ENCODE measurements around the gene ISCA2.

The ISCA2 gene

DNA sequence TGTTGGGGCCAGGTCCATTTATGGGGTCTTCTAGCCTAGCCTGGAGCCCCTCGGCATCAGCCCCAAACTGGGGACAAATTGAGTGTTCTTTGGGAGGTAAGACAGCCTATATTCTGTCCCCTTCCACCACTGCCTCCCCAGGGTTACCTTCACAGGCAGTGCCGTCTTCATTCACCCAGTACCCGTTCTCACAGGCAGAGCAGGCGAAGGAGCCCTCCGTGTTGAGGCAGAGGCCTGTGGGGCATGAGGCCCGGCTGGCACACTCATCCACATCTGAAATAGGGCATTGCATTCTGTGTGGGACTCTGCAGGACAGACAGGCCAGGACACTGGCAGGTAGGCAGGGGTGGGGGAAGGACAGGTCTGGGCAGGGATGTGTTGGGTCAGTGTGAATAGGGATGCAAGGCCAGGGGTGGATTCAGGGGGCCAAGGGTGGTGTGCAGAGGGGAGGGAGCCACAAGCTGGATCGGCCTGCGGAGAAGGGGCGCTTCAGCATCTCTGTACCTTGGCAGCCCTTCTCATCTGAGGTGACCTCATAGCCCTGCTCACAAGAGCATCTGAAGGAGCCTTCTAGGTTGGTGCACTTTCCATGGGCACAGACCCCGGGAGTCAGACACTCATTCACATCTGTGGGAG lies 16.1 kb downstream of the ISCA2 start:
- no peak for DNase-seq

DNA sequence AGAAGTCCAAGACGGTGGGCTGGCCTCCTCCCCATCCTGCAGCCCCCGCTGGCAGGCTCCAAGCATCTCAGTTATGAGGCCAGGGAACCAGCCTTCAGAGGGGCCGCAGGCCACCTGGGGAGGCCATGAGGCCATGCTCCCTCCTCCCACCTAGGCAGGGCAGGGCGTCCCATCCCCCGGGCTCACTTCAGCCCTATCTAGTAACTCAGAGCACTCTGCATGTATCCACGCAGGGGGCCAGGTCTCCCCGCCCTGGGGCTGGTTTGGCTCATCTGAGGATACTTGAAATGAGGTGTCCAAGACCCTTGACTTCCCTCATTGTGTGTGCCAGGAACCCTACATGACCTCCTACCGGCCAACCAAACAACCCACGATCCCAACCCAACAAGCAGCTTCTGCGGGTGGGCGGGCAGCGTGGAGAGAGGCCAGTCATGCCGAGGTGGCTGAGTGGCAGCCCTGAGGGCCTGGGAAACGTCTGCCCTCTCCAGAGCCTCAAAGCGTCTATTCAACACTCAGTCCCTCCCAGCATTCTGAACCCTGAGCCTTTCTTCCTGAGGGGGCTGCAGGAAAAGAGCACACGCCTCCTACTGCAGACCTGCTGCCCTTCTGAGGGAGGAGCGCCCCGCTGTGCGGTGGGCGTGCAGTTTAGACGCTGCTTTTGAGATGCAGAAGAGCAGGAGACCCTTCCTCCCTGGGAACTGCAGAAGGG lies 16.8 kb downstream of the ISCA2 start:
- DNase-seq, result no peak

DNA sequence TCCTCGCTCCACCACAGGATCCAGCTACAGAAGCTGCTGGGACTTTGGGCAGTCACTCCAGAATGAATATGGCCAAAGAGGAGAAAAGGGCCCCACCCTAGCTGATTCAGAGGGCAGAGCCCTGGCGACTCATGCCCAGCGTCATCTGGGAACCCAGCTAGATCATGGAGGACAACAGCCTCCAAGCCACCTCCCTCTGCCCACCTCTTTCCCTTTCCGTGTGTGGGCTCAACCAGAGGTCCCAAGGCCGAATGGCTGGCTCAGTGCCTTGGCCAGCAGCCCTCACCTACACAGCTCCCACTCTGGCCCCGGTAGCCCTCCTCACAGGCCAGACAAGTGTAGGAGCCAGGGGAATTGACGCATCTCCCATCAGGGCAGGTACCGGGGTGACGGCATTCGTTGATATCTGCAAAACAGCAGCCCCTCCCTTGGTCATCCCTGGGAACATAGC lies 17.4 kb downstream of the ISCA2 start:
- no peak for DNase-seq

DNA sequence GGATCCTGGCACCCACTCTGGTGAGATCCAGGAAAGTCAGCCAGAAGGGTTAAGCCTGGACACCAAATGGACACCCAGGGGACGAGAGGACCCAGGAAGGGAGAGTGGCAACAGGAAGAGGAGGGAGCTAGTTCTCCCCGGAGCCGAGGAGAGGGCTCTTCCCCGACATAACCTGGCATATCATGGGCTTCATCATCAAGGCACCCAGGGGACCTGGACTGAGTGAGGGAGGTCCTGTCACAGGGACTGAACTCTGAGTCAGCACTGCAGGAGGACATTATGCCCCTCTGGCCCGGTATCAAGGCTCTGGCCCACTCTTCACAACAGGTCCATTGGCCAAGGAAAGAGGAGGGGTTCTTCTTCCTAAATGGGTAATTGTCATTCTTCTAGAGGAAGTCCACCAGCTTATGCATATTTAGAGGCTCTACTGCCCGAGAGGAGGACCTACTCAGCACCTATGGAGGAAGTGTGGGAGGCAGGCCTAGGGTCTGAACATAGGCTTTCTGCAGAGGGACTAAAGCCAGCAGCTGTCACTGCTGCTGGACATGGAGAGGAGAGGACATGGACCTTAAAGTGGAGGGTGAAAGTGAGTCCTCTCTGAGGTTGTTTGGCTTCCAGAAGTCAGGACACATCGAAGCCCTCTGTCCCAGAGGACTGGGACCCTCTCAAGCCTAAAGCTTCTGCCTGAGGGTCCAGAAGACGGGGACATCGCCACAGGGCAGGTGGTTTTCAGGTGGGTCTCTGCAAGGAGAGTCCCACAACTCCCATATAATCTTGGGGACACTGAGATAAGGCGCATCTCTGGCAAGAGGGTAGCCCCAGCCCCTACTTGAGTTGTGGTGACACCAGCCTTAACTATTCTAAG lies 18.6 kb downstream of the ISCA2 start:
- no peak for DNase-seq

DNA sequence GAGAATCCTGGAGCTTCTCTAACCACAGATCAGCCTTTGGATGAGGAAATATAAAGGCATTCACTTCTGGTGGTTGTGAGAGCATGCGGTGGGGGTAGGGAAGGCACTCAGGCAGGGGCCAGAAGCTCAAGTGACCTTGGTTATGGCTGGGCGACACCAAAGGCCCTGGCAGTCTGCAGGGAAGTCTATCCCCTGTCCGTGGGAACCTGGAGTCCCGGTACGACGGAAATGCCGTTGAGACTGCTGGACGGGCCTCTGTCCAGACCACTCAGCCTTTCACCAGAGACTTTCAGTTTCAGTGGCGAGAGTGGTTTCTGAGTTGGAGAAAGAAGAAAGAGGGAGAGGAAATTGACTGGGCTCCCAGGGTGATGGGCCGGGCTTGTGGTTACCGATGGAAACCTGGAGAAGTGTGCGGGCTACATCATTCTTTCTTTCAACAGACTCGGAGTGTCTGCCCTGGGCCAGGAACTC lies 20.9 kb downstream of the ISCA2 start:
- DNase-seq, result no peak

DNA sequence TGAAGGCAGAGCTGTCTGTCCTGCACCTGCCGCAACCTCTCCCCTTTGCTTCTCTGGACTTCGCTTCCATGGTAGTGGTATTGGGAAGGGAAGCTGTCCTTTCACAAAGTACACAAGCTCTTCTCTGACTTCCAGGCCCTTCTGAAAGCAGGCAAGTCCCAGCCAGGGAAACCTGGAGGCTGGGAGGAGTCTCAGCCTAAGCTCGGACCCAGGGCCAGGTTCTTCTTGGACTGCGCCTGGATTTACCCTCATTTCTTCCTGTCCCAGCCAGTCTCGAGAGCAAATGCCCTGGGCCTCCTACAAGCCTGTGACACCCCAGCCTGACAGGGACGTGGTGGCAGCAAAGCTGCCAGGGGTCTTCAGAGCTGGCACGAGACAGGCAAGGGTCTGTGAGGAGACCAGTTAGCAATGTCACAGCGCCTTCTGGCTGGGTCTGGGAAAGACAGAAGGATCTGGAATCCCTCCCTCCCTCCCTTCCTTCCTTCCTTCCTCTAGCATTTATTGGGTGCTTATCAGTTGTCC lies 22.4 kb downstream of the ISCA2 start:
- DNase-seq, result no peak

DNA sequence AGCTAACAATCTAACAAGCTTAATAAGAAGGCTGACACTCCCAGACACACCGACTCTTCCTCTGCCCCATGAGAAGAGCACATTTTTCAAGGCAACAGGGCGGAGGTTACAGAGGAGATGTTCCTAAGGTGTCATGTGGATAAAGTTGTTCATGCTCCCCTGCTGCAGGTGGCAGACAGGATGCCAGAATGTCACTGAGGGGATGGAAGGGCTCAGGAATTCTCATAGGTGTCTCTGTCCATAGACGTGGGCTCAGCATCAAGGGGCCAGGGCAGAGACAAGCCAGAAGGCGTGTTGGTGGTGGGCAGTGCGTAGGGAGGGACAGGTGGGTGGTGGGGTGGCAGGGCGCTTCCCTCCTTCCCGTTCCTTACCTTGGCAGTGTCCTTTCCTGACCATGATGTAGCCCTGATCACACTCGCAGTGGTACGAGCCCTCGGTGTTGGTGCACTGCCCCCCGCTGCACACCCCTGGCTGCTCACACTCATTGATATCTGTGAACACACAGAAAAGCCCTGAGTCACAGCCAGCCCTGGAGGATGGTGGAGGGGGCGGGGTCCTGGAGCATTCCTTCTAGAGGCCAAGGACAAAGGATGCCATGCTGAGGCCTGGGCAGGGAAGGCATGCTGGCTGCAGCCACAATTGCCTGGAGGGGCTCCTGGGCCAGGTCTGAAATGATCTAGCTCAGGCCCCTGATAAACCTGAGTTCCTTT lies 23.0 kb downstream of the ISCA2 start:
- no peak for DNase-seq

DNA sequence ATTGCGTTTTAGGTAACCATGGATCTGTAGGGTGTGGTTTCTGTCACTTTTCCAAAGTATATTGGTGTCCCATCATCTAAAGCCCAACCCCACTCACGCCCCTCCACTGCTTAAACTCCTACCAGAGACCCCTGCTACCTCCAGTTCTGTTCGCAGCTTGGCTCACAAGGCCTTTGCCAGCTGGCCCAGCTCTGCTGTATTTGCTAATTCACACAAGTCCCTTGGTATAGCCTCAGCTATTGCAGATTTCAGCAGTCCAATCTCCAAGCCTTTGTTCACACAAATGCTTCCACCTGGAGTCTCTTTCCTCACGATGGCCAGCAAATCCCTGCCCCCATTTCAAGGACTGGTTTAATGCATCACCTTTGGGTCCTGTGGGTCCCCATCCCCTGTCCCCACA lies 24.2 kb downstream of the ISCA2 start:
- DNase-seq, result no peak

DNA sequence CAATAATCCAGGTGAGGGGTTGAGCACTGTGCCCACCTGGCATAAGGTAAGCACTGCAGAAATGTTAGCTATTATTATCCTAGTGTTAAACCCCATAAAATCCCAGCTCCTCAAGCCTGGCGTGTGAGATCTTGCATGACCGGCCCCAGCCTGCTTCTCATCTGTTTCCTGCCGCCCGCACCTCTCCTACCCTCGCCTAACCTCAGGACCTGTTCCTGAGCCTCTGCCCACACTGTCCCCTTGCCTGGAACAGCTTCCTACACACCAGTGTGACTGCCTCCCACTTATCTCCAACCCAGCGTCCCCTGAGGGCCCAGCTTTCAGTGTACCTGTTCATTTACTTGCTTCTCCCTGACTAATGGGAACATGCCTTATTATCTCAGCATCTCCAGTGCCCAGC lies 24.7 kb downstream of the ISCA2 start:
- DNase-seq, result no peak

DNA sequence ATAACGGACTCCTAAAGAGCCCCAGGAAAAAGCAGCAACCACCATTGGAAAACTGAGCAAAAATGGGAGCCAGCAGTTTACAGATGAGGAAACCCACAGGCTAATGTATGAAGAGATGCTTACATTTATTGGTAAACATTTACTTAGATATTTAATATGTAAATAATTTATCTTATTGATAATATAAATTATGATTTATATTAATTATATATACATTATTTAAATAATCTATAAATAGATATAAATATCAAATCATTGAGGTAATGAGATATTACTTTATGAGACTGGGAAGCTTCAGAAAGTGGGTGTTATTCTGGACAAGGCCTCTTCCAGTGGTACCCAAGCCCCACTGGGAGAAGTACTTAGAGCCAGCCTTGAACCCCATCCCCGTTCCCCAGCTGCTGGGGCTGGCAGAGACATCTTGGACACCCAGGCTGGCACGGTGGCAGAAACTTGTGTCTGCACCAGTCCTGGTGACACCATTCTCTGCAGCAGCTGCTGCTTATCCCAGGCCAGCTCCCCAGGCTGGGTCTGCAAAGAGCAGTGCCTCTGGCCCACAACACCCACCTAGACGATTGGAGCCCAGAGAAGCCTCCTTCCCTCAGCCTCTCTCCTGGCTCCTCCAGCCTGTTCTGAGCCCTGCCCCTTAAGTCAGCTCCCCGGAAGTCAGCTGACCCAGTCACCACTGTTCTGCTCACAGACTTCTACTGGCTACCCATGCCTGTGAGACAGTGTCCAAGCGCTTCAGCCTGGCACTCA lies 25.9 kb downstream of the ISCA2 start:
- DNase-seq, result no peak

DNA sequence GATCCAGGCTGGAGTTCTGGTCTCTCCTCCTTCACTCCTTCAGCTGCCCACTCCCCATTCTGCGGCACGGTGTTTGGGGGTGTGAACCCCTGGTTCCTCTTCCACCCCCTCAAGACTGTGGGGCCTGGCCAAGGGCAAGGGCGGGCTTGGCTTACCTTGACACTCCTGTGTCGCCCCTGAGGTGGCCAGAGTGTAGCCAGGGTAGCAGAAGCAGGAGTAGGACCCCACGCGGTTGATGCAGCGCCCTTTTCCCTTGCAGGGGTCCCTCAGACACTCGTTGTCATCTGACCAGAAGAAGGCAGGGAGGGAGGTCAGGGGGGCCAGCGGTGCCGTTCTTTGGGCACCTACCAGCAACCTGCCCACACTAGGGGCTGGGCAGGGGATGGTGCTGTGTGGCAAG lies 28.2 kb downstream of the ISCA2 start:
- no peak for DNase-seq

DNA sequence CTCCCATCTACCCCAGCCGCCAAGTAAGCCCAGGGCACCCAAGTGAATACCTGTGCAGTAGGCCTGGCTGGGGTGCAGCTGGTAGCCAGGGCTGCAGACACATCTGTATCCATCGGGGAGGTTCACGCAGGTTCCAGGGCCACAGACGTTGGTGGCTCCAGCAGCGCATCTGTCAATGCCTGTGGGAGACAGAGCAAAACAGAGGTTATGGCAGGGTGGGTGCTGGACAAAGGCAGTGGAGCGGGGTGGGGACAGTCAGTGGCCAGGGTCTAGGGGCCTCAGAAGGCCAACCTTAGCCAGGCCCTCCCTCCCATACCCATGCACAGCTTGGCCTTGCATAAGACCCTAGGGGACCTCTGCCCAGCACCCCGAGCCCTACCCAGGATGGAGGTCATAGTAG lies 29.2 kb downstream of the ISCA2 start:
- no peak for DNase-seq

DNA sequence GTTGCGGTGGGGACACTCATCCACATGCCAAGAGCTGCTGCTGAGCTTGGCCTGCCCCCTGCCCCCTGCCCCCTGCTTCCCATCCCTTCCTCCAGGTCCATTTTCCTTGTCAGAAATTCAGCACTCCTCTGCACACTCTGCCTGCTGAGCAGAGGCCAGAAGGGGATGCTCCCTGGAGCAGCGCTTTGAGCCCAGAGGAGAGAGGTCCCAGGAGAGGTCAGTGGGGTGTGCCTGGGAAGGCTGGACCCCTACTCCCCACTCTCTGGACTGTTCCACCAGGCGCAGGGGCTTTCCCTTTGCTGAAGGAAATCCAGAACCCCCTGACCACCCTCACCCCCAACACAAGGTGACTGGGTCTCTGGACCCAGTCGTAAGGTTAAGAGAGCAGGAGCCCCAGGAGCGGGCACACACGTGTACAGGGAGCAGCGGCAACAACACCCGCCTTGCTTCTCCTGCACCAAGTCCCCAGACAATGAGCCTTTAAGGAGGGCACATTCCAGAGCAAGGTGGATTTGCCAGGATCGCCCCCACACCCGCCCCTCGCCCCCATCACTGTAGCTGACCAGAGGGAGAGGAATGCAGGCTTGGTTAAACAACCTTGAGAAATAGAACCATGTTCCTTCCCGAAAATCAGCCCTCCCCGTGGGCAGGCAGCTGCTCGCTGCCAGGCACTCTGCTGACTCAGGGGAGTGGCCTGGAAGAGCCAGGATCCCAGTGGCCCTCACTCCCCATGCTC lies 30.7 kb downstream of the ISCA2 start:
- DNase-seq, result no peak

DNA sequence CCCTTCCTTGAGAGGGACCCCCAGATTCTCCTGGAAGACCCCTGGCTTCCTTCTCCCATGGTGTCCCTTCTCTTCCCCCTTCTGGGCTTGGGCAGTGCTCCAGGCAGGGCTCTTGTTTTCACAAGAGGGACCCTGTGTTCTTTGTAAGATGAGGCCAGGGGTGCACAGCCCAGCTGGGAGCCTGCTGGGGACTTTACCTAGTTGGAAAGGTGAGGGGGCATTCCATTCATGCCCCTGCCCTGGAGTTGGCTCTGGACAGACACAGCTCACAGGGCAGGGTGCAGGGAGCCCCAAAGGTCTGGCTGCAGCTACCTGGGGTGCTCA lies 31.2 kb downstream of the ISCA2 start:
- no peak for DNase-seq

DNA sequence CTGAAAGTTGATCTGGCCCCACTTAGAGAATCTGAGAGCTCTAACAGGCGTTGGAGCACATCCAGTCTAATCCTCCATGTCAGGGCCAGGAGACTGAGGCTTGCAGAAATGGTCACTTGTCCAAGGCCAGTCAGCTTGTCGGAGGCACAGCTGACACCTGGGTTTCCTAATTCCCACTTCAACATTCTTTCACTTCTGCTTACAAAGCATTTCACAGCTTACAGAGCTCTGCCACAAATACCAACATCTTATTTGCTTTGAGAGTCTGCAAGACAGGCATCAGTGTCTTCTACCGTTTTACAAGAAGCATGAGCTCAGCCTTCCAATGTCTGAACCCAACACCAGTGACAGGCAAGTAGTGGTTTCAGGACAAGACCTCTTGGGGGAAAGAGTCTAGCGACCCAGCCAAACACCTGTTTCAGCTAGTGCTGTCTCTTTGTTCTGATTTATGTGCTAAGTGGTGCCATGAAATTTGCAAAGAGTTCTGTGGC lies 31.8 kb downstream of the ISCA2 start:
- no peak for DNase-seq

DNA sequence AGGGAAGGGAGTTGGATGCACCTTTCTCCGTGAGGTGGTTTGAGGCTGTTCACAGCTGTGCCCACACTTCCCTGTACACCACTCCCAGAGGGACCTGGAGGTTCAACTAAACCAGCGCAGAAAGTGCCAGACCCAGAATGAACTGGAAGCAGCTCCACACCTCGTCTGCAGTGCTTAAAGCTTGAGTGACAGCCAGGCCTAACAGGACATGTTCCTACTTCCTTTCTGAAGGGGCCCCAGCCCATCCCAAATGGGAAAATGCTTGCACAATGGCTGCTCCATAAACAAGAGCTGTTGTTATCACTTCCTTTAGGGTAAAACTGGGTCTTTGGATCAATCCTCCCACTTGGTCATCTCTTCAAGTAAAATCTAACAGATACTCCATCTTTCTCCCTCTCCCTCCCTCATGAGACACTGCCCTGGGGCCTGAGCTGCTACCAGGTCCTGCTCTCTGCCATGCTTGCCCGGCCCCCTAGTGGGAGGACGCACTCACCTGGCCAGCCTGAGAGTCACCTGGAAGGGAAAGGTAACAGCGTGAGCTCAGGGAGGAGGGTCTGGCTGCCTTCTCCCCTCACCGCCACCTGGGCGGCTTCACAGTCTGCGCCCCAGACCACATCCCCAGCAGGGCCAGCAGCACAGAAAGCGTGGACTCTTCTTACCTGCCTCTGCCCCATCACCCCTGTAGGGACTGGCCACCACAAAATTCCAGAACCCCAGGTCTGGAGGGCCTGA lies 33.5 kb downstream of the ISCA2 start:
- no peak for DNase-seq

DNA sequence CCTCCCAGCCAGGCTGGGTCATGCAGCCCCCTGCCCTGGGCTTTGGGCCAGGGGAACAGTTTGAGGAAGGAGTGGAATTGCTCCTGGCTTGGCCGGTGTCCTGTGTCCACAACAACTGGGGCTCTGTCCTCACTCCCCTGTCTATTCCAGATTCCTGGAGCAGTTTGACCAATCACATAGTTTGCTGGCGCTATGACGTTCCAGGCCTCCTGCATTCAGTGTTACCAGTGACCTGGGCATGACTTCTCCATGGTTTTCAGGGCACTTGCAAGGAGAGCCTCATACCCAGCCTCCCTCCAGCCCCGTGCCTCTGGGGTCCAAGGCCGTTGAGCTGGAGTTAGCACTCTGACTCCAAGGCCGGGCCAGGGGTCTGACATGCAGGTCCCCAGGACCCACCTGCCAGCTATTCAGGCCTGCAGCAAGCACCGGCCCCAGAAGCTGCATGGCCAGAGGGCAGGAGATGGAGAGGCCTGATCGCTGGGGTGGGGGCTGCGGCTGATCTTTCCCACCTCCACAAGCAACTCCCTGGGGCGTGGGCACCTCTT lies 34.2 kb downstream of the ISCA2 start:
- DNase-seq, result no peak

DNA sequence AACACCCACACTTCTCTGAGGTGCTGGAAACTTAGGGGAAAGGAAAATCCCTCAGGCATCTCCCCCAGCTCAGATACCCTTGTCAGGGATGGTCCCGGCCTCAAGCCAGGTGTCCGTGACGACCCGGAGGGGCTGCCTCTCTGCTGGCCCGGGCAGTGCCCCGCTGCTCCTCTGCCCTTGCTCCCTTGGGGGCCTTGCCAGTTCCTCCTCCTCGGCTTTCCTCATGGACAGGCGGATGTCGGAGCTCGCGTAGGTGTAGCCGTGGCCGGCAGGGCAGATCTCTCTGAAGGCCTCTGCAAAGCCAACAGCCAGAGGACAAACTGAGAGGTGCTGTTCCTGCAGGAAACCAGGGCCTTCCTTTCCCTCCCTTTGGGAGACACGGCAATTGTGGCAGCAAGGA lies 34.8 kb downstream of the ISCA2 start:
- no peak for DNase-seq

DNA sequence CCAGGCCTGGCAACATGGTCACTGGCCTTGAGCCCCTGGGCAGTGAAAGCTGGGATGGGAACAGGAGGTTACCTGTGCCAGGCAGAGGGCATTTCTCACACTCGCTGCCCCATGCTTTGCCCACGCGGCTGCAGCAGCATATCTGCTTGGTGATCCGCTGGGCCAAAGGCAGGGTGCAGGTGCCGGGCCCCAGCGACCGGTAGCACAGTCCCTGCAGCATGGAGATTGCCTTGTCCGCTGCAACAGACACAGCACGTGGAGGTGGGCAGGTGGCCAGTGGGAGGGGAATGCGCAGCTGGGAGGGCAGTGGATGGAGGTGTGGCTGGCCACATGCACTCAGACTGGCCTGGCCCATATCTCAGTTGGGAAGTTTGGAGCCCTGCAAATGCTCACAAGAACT lies 35.3 kb downstream of the ISCA2 start:
- no peak for DNase-seq

DNA sequence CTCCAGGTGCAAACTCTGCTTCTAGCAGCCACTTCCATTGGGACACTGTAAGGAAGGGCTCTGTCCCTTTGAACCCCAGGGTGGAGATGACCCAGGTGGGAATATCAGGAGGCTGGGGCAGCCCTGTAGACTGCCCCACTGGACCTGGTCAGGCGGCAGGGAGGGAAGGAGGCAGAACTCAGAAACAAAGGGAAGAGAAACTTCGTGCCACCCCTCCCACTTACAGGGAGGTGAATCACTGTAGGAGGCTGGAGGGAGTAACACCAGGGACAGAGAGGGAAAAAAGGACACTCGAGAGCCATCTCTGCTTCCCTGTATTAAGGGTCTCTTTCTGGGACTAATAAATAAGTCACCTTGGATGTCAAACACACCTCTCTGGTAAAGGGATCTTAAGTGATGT lies 37.4 kb downstream of the ISCA2 start:
- DNase-seq, result no peak

Measured in CD4-positive, alpha-beta T cell treated with Interleukin-21 for 1 hour (primary cell).